ENCODE data around the gene HOXB1. TPM values are rescaled to one million over a fixed set of nuclear protein-coding genes. Genes with fewer than 3 reads are reported as not detected.

HOXB1 gene
- polyA plus RNA-seq, 1 donor, result 0.07 TPM

DNA sequence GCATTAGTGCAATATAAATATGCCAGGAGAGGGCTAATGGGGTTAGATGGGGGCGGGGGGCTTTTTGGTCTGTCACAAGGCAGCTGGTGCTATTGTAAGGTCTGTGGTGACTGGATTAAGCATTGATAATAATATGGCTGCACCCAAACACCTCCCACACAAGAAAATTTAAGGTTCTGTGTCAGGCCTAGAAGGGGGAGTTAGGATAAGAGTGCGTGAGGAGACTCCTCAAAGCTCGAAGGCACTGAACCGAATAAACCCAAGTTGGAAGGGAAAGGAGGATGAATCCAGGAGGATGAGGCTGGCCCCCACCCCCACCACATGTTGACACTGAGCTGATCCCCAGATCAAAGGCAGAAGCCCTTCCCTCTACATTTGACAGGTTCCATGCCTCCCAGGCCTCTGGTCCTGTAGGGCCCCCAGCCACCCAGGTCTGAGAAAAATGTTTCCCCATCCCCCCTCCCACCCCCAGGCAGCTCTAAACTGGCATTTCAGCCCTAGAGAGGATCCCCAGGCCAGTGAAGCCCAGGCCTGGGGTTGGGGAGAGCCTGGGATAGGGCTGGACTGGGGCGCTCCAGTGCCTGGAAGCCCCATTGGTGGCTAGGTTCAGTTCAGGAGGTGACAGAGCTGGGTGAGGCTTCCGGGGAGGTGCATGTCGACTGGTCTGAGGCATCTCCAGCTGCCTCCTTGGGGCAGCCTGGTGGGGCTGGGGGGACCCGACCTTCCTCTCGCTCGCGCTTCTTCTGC is 1.7 kb downstream of the HOXB1 start:
- Histone ChIP-seq H3K36me3 (ENCODE audit: control insufficient read depth, insufficient read depth, low read length) (no peaks in the 10 kb centered on the region), H3K4me3 (ENCODE audit: low read length) (no peak overlapping the region), H3K27me3 (ENCODE audit: control insufficient read depth, insufficient read depth, low read length) (peaks cover 63% of the 10 kb centered on the region), H3K9me3 (ENCODE audit: control insufficient read depth, low read depth, low read length) (no peaks in the 10 kb centered on the region), H3K4me1 (ENCODE audit: control insufficient read depth, insufficient read depth, low read length) (peaks cover 3% of the 10 kb centered on the region), H3K27ac (ENCODE audit: low read length) (no peak overlapping the region)
- DNase-seq, result no peak
- WGBS (ENCODE audit: insufficient coverage, low lambda C conversion rate), result no CpG with 5 or more reads among the region's 11 CpGs

DNA sequence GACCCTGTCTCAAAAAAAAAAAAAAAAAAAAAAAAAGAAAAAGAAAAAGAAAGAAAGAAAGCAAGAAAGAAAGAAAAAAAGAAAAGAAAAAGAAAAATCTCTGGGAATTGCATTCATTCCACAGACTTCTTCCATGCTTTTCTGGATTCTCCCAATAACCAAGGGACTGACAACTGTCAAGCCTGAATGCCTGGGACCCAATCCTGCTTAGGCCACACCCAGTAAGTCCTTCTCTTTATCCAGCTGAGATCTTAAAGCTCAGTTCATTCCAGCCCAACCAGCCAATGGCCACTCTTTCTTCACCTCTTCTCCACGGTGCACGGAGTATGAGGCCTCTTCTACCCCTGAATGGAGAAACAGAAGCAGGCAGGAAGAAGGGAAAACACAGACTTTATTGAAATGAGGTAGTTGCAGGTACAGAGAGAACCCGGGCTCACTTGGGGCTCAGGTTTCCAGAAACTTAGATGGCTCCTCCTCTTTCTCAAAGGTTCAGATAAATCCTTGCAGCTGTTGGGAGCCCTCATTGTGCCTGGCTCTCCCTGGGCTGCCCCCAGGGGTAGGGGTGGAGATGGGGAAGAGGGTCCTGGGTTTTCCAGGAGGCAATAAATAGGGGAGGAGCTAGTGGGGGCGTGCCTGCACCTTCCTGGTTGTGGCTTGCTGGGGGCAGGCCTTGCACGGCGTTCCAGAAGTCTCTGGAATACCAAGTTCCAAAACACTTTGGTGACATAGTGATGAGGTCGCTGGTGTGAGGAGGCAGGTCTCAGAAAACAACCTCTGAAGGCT is 2.5 kb downstream of the HOXB1 start:
- Histone ChIP-seq H3K4me1 (ENCODE audit: control insufficient read depth, insufficient read depth, low read length) (peaks cover 3% of the 10 kb centered on the region), H3K27ac (ENCODE audit: low read length) (no peak overlapping the region), H3K27me3 (ENCODE audit: control insufficient read depth, insufficient read depth, low read length) (peaks cover 69% of the 10 kb centered on the region), H3K36me3 (ENCODE audit: control insufficient read depth, insufficient read depth, low read length) (no peaks in the 10 kb centered on the region), H3K4me3 (ENCODE audit: low read length) (no peak overlapping the region), H3K9me3 (ENCODE audit: control insufficient read depth, low read depth, low read length) (no peaks in the 10 kb centered on the region)
- no peak for DNase-seq
- WGBS (ENCODE audit: insufficient coverage, low lambda C conversion rate), result no CpG with 5 or more reads among the region's 7 CpGs

DNA sequence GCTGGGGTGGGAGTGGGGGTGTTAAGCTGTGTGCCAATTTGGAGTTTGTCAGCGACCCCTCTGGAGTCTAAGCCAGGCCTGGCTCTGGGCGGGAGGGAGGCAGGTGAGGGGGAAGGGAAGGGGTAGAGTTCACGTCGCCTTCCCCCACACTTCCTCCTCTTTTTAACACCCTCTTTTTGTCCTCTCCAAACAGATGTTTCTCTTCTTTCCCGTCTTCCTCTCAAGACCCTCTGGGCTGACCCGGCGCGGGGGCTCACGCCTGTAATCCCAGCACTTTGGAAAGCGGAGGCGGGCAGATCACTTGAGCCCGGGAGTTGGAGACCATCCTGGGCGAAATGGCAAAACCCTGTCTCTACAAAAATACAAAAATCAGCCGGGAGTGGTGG is 3.3 kb downstream of the HOXB1 start:
- Histone ChIP-seq H3K36me3 (ENCODE audit: control insufficient read depth, insufficient read depth, low read length) (no peaks in the 10 kb centered on the region), H3K4me1 (ENCODE audit: control insufficient read depth, insufficient read depth, low read length) (peaks cover 8% of the 10 kb centered on the region), H3K4me3 (ENCODE audit: low read length) (no peak overlapping the region), H3K27me3 (ENCODE audit: control insufficient read depth, insufficient read depth, low read length) (peaks cover 76% of the 10 kb centered on the region), H3K9me3 (ENCODE audit: control insufficient read depth, low read depth, low read length) (no peaks in the 10 kb centered on the region), H3K27ac (ENCODE audit: low read length) (peak overlapping the region; percentile 23)
- no peak for DNase-seq
- no CpG with 5 or more reads among the region's 14 CpGs for WGBS (ENCODE audit: insufficient coverage, low lambda C conversion rate)

DNA sequence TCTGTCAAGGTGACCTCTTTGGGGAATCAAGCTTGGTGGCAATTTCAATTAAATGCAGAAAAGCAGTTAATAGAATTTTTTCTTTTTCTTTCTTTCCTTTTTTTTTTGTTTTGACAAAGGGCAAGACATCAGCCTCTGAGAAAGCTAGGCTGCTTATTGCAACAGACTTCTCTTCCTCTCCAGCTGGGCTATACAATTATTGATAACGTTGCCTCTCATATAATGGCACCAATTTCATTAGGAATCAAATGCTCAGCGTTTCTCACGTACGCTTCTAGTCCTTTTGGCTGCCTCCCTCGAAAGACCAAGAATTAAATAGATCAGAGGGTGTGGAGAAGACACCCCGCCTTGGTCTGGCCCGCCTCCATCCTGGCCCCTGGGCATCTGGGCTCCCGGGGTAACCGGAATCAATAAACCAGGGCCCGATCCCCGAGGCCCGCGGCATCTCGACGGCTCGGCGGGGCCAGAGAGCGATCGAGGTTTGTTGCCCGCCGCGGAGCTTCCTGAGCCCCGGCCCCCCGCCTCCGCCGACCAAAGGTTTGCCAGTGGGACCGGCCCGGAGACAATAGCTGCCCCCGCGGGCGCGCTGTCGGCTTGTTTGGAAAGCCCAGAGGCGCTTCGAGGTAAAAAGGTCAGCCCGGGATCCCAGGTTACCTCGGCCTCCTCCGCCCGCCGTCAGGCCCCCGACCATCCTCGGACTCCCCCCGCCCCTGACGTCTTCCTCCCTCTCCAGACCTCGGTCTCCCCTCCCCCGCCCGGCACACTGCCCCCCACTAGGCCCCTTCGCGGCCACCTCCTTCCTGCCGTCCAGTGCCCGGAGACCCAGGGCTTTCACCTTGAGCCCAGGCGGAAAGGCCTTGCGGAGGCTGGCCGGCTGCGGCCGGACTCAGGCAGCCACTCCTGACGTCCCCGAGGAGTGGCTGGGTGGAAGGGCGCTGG is 3.9 kb downstream of the HOXB1 start:
- Histone ChIP-seq H3K36me3 (ENCODE audit: control insufficient read depth, insufficient read depth, low read length) (no peaks in the 10 kb centered on the region), H3K27ac (ENCODE audit: low read length) (peak overlapping the region; percentile 23), H3K27me3 (ENCODE audit: control insufficient read depth, insufficient read depth, low read length) (peaks cover 80% of the 10 kb centered on the region), H3K9me3 (ENCODE audit: control insufficient read depth, low read depth, low read length) (no peaks in the 10 kb centered on the region), H3K4me3 (ENCODE audit: low read length) (peak overlapping the region; percentile 8), H3K4me1 (ENCODE audit: control insufficient read depth, insufficient read depth, low read length) (peaks cover 12% of the 10 kb centered on the region)
- no peak for DNase-seq
- WGBS (ENCODE audit: insufficient coverage, low lambda C conversion rate), result no CpG with 5 or more reads among the region's 59 CpGs

DNA sequence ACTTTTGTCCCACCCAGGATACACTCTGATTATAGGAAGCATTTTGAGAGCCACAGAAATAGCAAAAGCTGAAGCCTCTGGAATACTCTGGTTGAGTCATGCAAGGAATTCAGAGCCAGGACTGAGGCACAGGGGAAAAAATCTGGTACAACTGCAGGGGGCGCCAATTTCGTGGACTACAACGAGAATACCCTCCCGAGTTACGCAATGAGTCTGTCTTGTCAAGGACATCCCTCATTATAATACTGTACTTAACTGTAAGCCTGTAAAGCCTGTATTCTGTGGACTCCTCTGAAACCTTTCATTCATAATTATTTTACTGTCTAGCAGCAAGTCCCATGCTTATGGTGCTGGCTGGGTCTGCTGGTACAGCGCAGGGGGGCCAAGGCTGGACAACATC is 7.8 kb downstream of the HOXB1 start:
- Histone ChIP-seq H3K9me3 (ENCODE audit: control insufficient read depth, low read depth, low read length) (no peaks in the 10 kb centered on the region), H3K4me1 (ENCODE audit: control insufficient read depth, insufficient read depth, low read length) (peaks cover 12% of the 10 kb centered on the region), H3K4me3 (ENCODE audit: low read length) (no peak overlapping the region), H3K27ac (ENCODE audit: low read length) (peak overlapping the region; percentile 63), H3K36me3 (ENCODE audit: control insufficient read depth, insufficient read depth, low read length) (no peaks in the 10 kb centered on the region), H3K27me3 (ENCODE audit: control insufficient read depth, insufficient read depth, low read length) (peaks cover 60% of the 10 kb centered on the region)
- DNase-seq, result no peak
- WGBS (ENCODE audit: insufficient coverage, low lambda C conversion rate), result no CpG with 5 or more reads among the region's 6 CpGs

DNA sequence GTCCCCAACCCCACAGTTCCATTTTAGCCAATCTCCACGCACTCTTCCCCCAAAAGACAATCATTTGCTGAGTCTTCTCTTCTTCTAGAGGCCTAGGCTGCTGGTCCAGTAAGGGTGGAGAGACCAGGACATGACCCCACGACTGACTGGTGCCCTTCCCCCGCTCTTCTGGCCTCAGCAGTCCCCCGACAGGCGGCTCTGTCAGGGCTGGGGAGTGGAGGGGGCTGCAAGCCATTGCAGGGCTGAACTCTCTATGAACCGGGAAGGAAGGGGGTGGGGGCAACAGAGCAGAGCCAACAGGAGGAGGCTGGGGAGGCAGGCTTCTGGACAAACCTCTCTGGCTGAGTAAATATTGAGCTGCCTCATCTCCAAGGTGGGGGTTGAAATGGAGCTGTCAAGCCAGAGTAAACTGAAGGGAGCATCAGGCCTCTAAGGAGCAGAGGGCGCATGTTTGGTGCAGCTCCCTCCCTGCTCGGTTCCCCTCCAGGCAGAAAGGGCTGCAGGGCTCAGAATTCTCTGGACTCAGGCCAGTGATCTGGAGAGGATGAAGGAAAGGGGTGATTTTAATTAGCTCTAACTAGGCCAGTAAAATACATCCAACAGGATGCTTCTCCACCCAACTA is 8.7 kb downstream of the HOXB1 start:
- WGBS (ENCODE audit: insufficient coverage, low lambda C conversion rate), result no CpG with 5 or more reads among the region's 8 CpGs
- Histone ChIP-seq H3K4me1 (ENCODE audit: control insufficient read depth, insufficient read depth, low read length) (peaks cover 12% of the 10 kb centered on the region), H3K4me3 (ENCODE audit: low read length) (no peak overlapping the region), H3K27me3 (ENCODE audit: control insufficient read depth, insufficient read depth, low read length) (peaks cover 57% of the 10 kb centered on the region), H3K36me3 (ENCODE audit: control insufficient read depth, insufficient read depth, low read length) (no peaks in the 10 kb centered on the region), H3K27ac (ENCODE audit: low read length) (peak overlapping the region; percentile 63), H3K9me3 (ENCODE audit: control insufficient read depth, low read depth, low read length) (no peaks in the 10 kb centered on the region)
- DNase-seq, result peak; percentile 56 to 62

DNA sequence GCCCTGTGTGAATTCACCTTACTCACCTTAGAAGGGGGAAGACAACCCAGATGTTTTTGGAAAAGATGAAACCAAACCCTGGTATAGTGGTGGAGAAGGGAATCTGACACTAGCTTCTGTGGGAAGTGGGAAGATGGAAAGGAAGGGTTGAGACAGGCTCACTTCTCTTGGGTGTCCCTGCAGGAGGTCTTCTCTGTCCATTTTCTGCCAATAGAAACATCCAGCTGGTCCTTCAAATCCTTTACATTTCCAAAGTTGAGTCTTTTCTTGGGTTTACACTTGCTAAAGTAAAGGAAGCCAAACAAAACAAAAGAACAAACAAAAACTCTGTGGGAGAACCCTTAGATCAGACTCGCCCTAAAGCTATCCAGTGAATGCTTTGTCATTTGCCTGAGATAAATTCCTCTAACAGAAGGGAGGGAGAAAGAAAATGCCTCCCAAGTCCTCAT is 10.2 kb downstream of the HOXB1 start:
- peaks cover 47% of the 10 kb centered on the region for H3K27me3 ChIP-seq (ENCODE audit: control insufficient read depth, insufficient read depth, low read length)
- no peak for DNase-seq
- H3K4me3 ChIP-seq (ENCODE audit: low read length), result no peak overlapping the region
- no peaks in the 10 kb centered on the region for H3K36me3 ChIP-seq (ENCODE audit: control insufficient read depth, insufficient read depth, low read length)
- no peaks in the 10 kb centered on the region for H3K9me3 ChIP-seq (ENCODE audit: control insufficient read depth, low read depth, low read length)
- no peak overlapping the region for H3K27ac ChIP-seq (ENCODE audit: low read length)
- WGBS (ENCODE audit: insufficient coverage, low lambda C conversion rate), result no CpG with 5 or more reads among the region's 1 CpG
- H3K4me1 ChIP-seq (ENCODE audit: control insufficient read depth, insufficient read depth, low read length), result peaks cover 9% of the 10 kb centered on the region

DNA sequence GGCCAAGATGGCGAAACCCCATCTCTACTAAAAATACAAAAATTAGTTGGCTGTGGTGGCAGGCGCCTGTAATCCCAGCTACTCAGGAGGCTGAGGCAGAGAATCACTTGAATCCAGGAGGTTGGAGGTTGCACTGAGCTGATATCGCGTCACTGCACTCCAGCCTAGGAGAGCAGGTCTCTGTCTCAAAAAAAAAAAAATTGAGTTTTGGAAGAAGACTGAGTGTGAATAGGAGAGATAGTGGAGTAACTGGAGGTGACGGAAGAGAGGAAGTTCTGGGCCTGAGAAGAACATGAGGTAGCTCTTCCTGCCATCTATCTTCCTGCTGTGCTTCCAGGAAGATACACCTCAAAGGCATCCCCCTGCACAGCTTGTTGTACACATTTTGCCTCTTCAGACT is 11.4 kb downstream of the HOXB1 start:
- WGBS (ENCODE audit: insufficient coverage, low lambda C conversion rate), result 0% methylated on average over 1 of the region's 5 CpGs
- DNase-seq, result no peak
- no peaks in the 10 kb centered on the region for H3K36me3 ChIP-seq (ENCODE audit: control insufficient read depth, insufficient read depth, low read length)
- H3K4me3 ChIP-seq (ENCODE audit: low read length), result no peak overlapping the region
- H3K4me1 ChIP-seq (ENCODE audit: control insufficient read depth, insufficient read depth, low read length), result peaks cover 9% of the 10 kb centered on the region
- no peak overlapping the region for H3K27ac ChIP-seq (ENCODE audit: low read length)
- no peaks in the 10 kb centered on the region for H3K9me3 ChIP-seq (ENCODE audit: control insufficient read depth, low read depth, low read length)
- peaks cover 48% of the 10 kb centered on the region for H3K27me3 ChIP-seq (ENCODE audit: control insufficient read depth, insufficient read depth, low read length)

DNA sequence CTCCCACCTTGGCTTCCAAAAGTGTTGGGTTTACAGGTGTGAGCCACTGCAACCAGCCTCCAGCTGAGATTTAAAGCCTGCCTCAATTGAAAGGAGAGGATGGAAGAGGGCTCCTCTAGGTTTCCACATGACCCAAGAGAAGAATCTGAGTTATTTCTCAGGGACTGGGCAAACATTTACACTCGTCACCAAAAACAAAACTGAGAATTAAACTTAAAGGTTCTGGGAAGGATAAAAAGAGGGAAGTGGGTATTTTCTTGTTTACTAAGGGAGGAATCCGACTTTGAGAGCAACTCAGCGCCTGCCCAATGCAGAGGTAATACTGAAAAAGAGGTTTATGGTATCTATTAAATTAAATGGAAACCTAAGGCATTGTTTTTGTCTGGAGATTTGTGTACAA is 13.3 kb downstream of the HOXB1 start:
- H3K9me3 ChIP-seq (ENCODE audit: control insufficient read depth, low read depth, low read length), result no peaks in the 10 kb centered on the region
- H3K27ac ChIP-seq (ENCODE audit: low read length), result no peak overlapping the region
- 17% methylated on average over 2 of the region's 3 CpGs for WGBS (ENCODE audit: insufficient coverage, low lambda C conversion rate)
- no peak for DNase-seq
- no peak overlapping the region for H3K4me3 ChIP-seq (ENCODE audit: low read length)
- H3K36me3 ChIP-seq (ENCODE audit: control insufficient read depth, insufficient read depth, low read length), result no peaks in the 10 kb centered on the region
- H3K4me1 ChIP-seq (ENCODE audit: control insufficient read depth, insufficient read depth, low read length), result peaks cover 3% of the 10 kb centered on the region
- peaks cover 45% of the 10 kb centered on the region for H3K27me3 ChIP-seq (ENCODE audit: control insufficient read depth, insufficient read depth, low read length)

Measured in large intestine (tissue), 3 donors.